RWPE1 (cell line): ENCODE results near the gene LPIN1.

Experiments used
- CTCF ChIA-PET: fragments of 350-600 bp; sonication (Branson Sonifier 250); formaldehyde crosslinking; extraction: SDS; loops from one replicate; lab custom pipeline; 2021; lab: Yijun Ruan, JAX
- POLR2A ChIA-PET: fragments of 400-600 bp; formaldehyde crosslinking; extraction: SDS; loops from one replicate; lab custom pipeline; 2020; ENCODE audit warnings: antibody characterized with exemption; ENCODE audit not compliant: low non-redundant PET; lab: Yijun Ruan, JAX
- DNase-seq: peaks from one replicate; pipeline ENCODE4 v3.0.0; 2012; ENCODE audit warnings: low spot score
- H3K27ac ChIP-seq: fragments of 450-650 bp; 2 replicates; pipeline ENCODE4 v1.5.1; 2017
- CTCF ChIP-seq: fragments of 450-650 bp; conservative IDR thresholded peaks from 2 replicates; pipeline ENCODE4 v1.5.1; 2017; ENCODE audit warnings: low read depth, mild to moderate bottlenecking

Gene LPIN1

GRCh38 chr2:11799826-11800225, 53.4 kb downstream of the LPIN1 start:
- TF ChIP-seq CTCF, result no peak
- POLR2A ChIA-PET, result no interaction called here
- no peak for DNase-seq
- no peak overlapping the region for H3K27ac ChIP-seq
- CTCF ChIA-PET, result interaction anchor here (1.0 kb wide), 1 partner anchor 917 kb away, joined by 4 read pairs; the partner anchor contains the start of gene TRIB2

- TF ChIP-seq CTCF, result no peak
- no peak overlapping the region for H3K27ac ChIP-seq
- POLR2A ChIA-PET, result no interaction called here
- CTCF ChIA-PET, result interaction anchor here (1.1 kb wide), 1 partner anchor 17 kb away, joined by 5 read pairs; no protein-coding TSS in a partner anchor
- no peak for DNase-seq
These were observed 56.4 kb downstream of the LPIN1 start for GRCh38 chr2:11802782-11803191.

GRCh38 chr2:11805024-11805423, 58.6 kb downstream of the LPIN1 start:
- TF ChIP-seq CTCF, result no peak
- ChIA-PET POLR2A (no interaction called here), CTCF (interaction anchor here (0.7 kb wide), 1 partner anchor 240 kb away, joined by 4 read pairs; no protein-coding TSS in a partner anchor)
- no peak overlapping the region for H3K27ac ChIP-seq
- DNase-seq, result no peak

- ChIA-PET CTCF (interaction anchor here (0.7 kb wide), 1 partner anchor 304 kb away, joined by 4 read pairs; no protein-coding TSS in a partner anchor), POLR2A (no interaction called here)
- TF ChIP-seq CTCF, result no peak
- no peak overlapping the region for H3K27ac ChIP-seq
- DNase-seq, result no peak
These were observed 59.5 kb downstream of the LPIN1 start for GRCh38 chr2:11805920-11806319.

GRCh38 chr2:11807156-11808015, 61.0 kb downstream of the LPIN1 start:
- ChIA-PET POLR2A (no interaction called here), CTCF (interaction anchor here (0.7 kb wide), 1 partner anchor 23 kb away, joined by 3 read pairs; no protein-coding TSS in a partner anchor)
- no peak for DNase-seq
- no peak overlapping the region for H3K27ac ChIP-seq
- no peak for TF ChIP-seq CTCF

GRCh38 chr2:11808016-11808400, 61.6 kb downstream of the LPIN1 start:
- POLR2A ChIA-PET, result no interaction called here

More at GRCh38 chr2:11808016-11808400, 61.6 kb downstream of the LPIN1 start:
- CTCF ChIA-PET, result no interaction called here
- TF ChIP-seq CTCF, result no peak
- no peak for DNase-seq
- no peak overlapping the region for H3K27ac ChIP-seq
